ENCODE data around the gene PCDHGA1.

Gene PCDHGA1

GRCh38 chr5:141490771-141491170 is 160.5 kb downstream of the PCDHGA1 start:
- DNase-seq (ENCODE audit: low read depth in 2 of 2), result no peak

- DNase-seq (ENCODE audit: low read depth in 2 of 2), result no peak
These were observed 161.2 kb downstream of the PCDHGA1 start for GRCh38 chr5:141491323-141492167.

GRCh38 chr5:141492168-141492885 is 162.0 kb downstream of the PCDHGA1 start:
- no peak for DNase-seq (ENCODE audit: low read depth in 2 of 2)

- no peak for DNase-seq (ENCODE audit: low read depth in 2 of 2)
These were observed 163.4 kb downstream of the PCDHGA1 start for GRCh38 chr5:141493500-141494422.

GRCh38 chr5:141494761-141495452 is 164.6 kb downstream of the PCDHGA1 start:
- DNase-seq (ENCODE audit: low read depth in 2 of 2), result no peak

- no peak for DNase-seq (ENCODE audit: low read depth in 2 of 2)
These were observed 165.1 kb downstream of the PCDHGA1 start for GRCh38 chr5:141495453-141495811.

GRCh38 chr5:141496038-141496437 is 165.7 kb downstream of the PCDHGA1 start:
- DNase-seq (ENCODE audit: low read depth in 2 of 2), result no peak

GRCh38 chr5:141501761-141502160 is 171.4 kb downstream of the PCDHGA1 start:
- no peak for DNase-seq (ENCODE audit: low read depth in 2 of 2)

GRCh38 chr5:141503681-141504080 is 173.4 kb downstream of the PCDHGA1 start:
- no peak for DNase-seq (ENCODE audit: low read depth in 2 of 2)

GRCh38 chr5:141504216-141504615 is 173.9 kb downstream of the PCDHGA1 start:
- DNase-seq (ENCODE audit: low read depth in 2 of 2), result no peak

GRCh38 chr5:141506381-141507155 is 176.3 kb downstream of the PCDHGA1 start:
- no peak for DNase-seq (ENCODE audit: low read depth in 2 of 2)

- no peak for DNase-seq (ENCODE audit: low read depth in 2 of 2)
These were observed 177.2 kb downstream of the PCDHGA1 start for GRCh38 chr5:141507387-141508091.

- DNase-seq (ENCODE audit: low read depth in 2 of 2), result no peak
These were observed 178.1 kb downstream of the PCDHGA1 start for GRCh38 chr5:141508440-141508797.

GRCh38 chr5:141508798-141509611 is 178.7 kb downstream of the PCDHGA1 start:
- DNase-seq (ENCODE audit: low read depth in 2 of 2), result no peak

- DNase-seq (ENCODE audit: low read depth in 2 of 2), result no peak
These were observed 179.8 kb downstream of the PCDHGA1 start for GRCh38 chr5:141510160-141510559.

GRCh38 chr5:141510850-141511601 is 180.7 kb downstream of the PCDHGA1 start:
- no peak for DNase-seq (ENCODE audit: low read depth in 2 of 2)

GRCh38 chr5:141511771-141512325 is 181.5 kb downstream of the PCDHGA1 start:
- DNase-seq (ENCODE audit: low read depth in 2 of 2), result no peak

- DNase-seq (ENCODE audit: low read depth in 2 of 2), result peak; percentile 59 to 72
These were observed 182.1 kb downstream of the PCDHGA1 start for GRCh38 chr5:141512390-141512910.
